Endothelial cell of umbilical vein (primary cell): ENCODE measurements around the gene PIK3C2G. TPM values are rescaled to one million over a fixed set of nuclear protein-coding genes. Genes with fewer than 3 reads are reported as not detected.

Source experiments
- BruUV-seq: library from RNA; stranded (reverse); fragments of 400-500 nt; replicated peaks from 2 replicates; lab custom pipeline; 2021; lab: Mats Ljungman, UMichigan
- CTCF ChIA-PET: fragments of 300-600, 350-600 bp; sonication (Branson Sonifier 250); formaldehyde crosslinking; loops from one replicate; lab custom pipeline; 2021; ENCODE audit warnings: antibody characterized with exemption, inconsistent platforms; lab: Charles Lee
- POLR2A ChIA-PET: fragments of 300-600, 350-600 bp; sonication (Branson Sonifier 250); formaldehyde crosslinking; loops from one replicate; lab custom pipeline; 2021; ENCODE audit warnings: antibody characterized with exemption, inconsistent platforms; lab: Charles Lee
- DNase-seq: peaks from one replicate; pipeline ENCODE4 v3.0.0-alpha.2; 2011; ENCODE audit warnings: low read depth, low spot score
- FAIRE-seq: peaks from 2 replicates; lab custom pipeline; 2011; peaks lifted over from hg19 to GRCh38; lab: Jason Lieb, UNC
- H2AFZ ChIP-seq: 2 replicates; pipeline ENCODE4 v1.6.0; 2012; ENCODE audit warnings: low read depth, low read length, control low read depth, inconsistent platforms
- H3K27ac ChIP-seq: 2 replicates; pipeline ENCODE4 v1.5.1; 2011; ENCODE audit warnings: low read depth, mild to moderate bottlenecking, control low read depth, low read length, moderate library complexity; ENCODE audit not compliant: insufficient read depth
- H3K27me3 ChIP-seq, 2 experiments: 2 replicates each; pipeline versions ENCODE4 v1.6.0 to v1.6.1; 2011; ENCODE audit warnings: low read length in 2 of 2, mixed read lengths in 1 of 2; ENCODE audit not compliant: control insufficient read depth in 2 of 2, insufficient read depth in 2 of 2
- H3K36me3 ChIP-seq, 2 experiments: 2 replicates in 1 of 2; 3 replicates in 1 of 2; pipeline ENCODE4 v1.5.1; 2011; ENCODE audit warnings: low read length in 2 of 2, mild to moderate bottlenecking in 1 of 2, moderate library complexity in 1 of 2; ENCODE audit not compliant: control insufficient read depth in 2 of 2, insufficient read depth in 2 of 2; ENCODE audit errors: extremely low read depth in 1 of 2
- H3K4me1 ChIP-seq: 3 replicates; pipeline ENCODE4 v1.5.1; 2011; ENCODE audit warnings: mild to moderate bottlenecking, low read length; ENCODE audit not compliant: control insufficient read depth, insufficient read depth; ENCODE audit errors: extremely low read depth
- H3K4me2 ChIP-seq: 2 replicates; pipeline ENCODE4 v1.6.1; 2011; ENCODE audit warnings: low read length, control low read depth, mixed read lengths; ENCODE audit not compliant: insufficient read depth
- H3K4me3 ChIP-seq, 3 experiments: fragments of 200-600 bp in 1 of 3; sonication (generic), shearing (Covaris generic) in 1 of 3; replicated peaks in 1 of 3; 2 replicates each; pipeline ENCODE4 v1.5.1; 2011 to 2016; ENCODE audit warnings: control low read depth in 3 of 3, low read length in 3 of 3, mild to moderate bottlenecking in 2 of 3, inconsistent platforms in 1 of 3, low read depth in 1 of 3, moderate library complexity in 1 of 3; ENCODE audit not compliant: insufficient read depth in 1 of 3
- H3K79me2 ChIP-seq: 2 replicates; pipeline ENCODE4 v1.6.0; 2012; ENCODE audit warnings: low read length, inconsistent platforms; ENCODE audit not compliant: control insufficient read depth, insufficient read depth
- H3K9ac ChIP-seq: replicated peaks from 2 replicates; pipeline ENCODE3; 2011; ENCODE audit warnings: low read length, control low read depth; ENCODE audit not compliant: insufficient read depth; ENCODE audit errors: extremely low read depth
- H3K9me1 ChIP-seq: replicated peaks from 3 replicates; pipeline ENCODE4 v1.6.0; 2011; ENCODE audit warnings: mild to moderate bottlenecking, low read length; ENCODE audit not compliant: control insufficient read depth, insufficient read depth; ENCODE audit errors: extremely low read depth
- H3K9me3 ChIP-seq: replicated peaks from 2 replicates; pipeline ENCODE4 v1.5.1; 2012; ENCODE audit warnings: low read length, inconsistent platforms; ENCODE audit not compliant: control insufficient read depth, insufficient read depth
- H4K20me1 ChIP-seq: replicated peaks from 2 replicates; pipeline ENCODE3; 2011; ENCODE audit warnings: mild to moderate bottlenecking, low read length; ENCODE audit not compliant: control insufficient read depth, insufficient read depth; ENCODE audit errors: extremely low read depth
- EZH2 ChIP-seq: IDR thresholded peaks from 2 replicates; pipeline ENCODE4 v1.6.1; 2012; ENCODE audit warnings: borderline replicate concordance, low read depth, mild to moderate bottlenecking, moderate library complexity, low read length, inconsistent platforms; ENCODE audit not compliant: severe bottlenecking
- FOS ChIP-seq: IDR thresholded peaks from 2 replicates; pipeline ENCODE4 v1.6.1; 2011; ENCODE audit warnings: mild to moderate bottlenecking, low read length, moderate library complexity, borderline replicate concordance; ENCODE audit not compliant: insufficient read depth
- GATA2 ChIP-seq: IDR thresholded peaks from 2 replicates; pipeline ENCODE4 v1.7.0; 2011; ENCODE audit warnings: low read depth, mild to moderate bottlenecking, moderate library complexity, mixed read lengths, low read length; ENCODE audit not compliant: insufficient read length, insufficient read depth
- JUN ChIP-seq: IDR thresholded peaks from 2 replicates; pipeline ENCODE4 v1.6.1; 2011; ENCODE audit warnings: borderline replicate concordance, low read depth; ENCODE audit not compliant: insufficient read length, insufficient read depth
- MAX ChIP-seq: IDR thresholded peaks from 2 replicates; pipeline ENCODE4 v1.6.1; 2011; ENCODE audit not compliant: insufficient read depth, insufficient read length
- MYC ChIP-seq: IDR thresholded peaks from one replicate; pipeline ENCODE4 v1.6.1; 2011; ENCODE audit warnings: mild to moderate bottlenecking, low read depth, low read length
- POLR2A ChIP-seq: IDR thresholded peaks from 2 replicates; pipeline ENCODE4 v1.6.1; 2012; ENCODE audit warnings: low read depth, mild to moderate bottlenecking, control low read depth, low read length
- POLR2AphosphoS5 ChIP-seq: IDR thresholded peaks from 2 replicates; pipeline ENCODE4 v1.6.1; 2012; ENCODE audit warnings: low read depth, mild to moderate bottlenecking, control low read depth, low read length, moderate library complexity; ENCODE audit not compliant: insufficient read depth
- dilution Hi-C: fragments of 300-500 bp; cut with MboI; formaldehyde crosslinking; loops from one replicate; pipeline ENCODE4 v1.15.0; 2019; ENCODE audit warnings: low sequenced_read_pairs; ENCODE audit not compliant: extremely low pct_ligation_motif_present
- intact Hi-C: fragments of 100-400 bp; cut with micrococcal nuclease; formaldehyde crosslinking; loops from one replicate; pipeline ENCODE4 v1.10.0; 2022
- polyA plus RNA-seq, 4 experiments: library from polyadenylated mRNA; depleted of rRNA in 3 of 4; stranded (reverse) in 3 of 4; unstranded in 1 of 4; fragments of >200 nt; gene quantifications; 2 replicates each; pipeline versions ENCODE4 v1.2.1 to v1.2.3, GENCODE V29; 2011 to 2012; ENCODE audit warnings: missing spikeins in 1 of 4
- total RNA-seq: library from RNA; stranded (reverse); gene quantifications from 2 replicates; pipeline ENCODE4 v1.2.3, GENCODE V29; 2021
- TF ChIP-seq, protein P1 (sequence below), 2 donors: IDR thresholded peaks; 1 replicate in 1 of 2; 2 replicates in 1 of 2; pipeline ENCODE4 v1.5.1; 2011; ENCODE audit warnings: low read length in 2 of 2, mild to moderate bottlenecking in 2 of 2, moderate library complexity in 2 of 2, control low read depth in 1 of 2, inconsistent platforms in 1 of 2, low read depth in 1 of 2; ENCODE audit not compliant: insufficient read depth in 1 of 2; ENCODE audit errors: extremely low read depth in 1 of 2

PIK3C2G gene
- total and polyA plus RNA-seq, 2 donors (not counting 3 experiments of a cell fraction or from before 2014, with no cell fraction given): not detected

DNA sequence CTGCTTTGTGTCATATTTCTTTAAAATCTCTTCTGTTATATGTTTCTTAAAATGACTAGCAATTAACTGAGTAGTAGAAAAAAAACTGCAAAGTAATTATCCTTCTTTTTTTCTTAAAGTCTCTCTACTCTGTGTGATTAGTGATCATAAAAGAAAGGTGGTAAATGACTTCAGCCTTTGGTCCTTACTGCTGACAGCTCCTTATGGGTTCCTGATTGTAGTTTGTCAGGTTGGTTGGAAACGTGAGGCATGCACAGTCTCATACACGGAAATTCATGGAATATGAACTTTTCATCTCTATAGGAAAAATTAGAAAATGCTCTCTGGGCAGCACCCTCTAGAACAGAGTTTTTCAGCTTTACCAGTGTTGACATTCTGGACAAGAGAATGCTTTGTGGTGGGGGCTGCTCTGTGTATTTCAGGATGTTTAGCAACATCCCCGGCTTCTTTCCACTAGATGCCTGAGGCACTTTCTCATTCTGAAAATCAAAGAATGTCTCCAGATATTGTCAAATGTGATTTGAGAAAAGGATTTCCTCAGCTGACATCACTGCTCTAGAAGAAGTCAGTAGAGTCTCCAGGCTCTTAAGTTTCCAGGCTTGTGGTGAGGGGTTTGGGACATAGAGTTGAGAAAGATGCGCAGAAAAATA lies 121.0 kb downstream of the PIK3C2G start:
- intact Hi-C loops (no loop called here), dilution Hi-C loops (no loop called here)
- H3K27ac ChIP-seq: no peak overlapping the region
- no peaks in the 10 kb centered on the region for H3K9me1 ChIP-seq
- no peaks in the 10 kb centered on the region for H3K27me3 ChIP-seq
- CTCF ChIA-PET: no interaction called here
- no peak overlapping the region for H3K4me3 ChIP-seq
- FAIRE-seq: no peak
- H2AFZ ChIP-seq: no peak overlapping the region
- POLR2A ChIA-PET: no interaction called here
- H3K9ac ChIP-seq: no peak overlapping the region
- TF ChIP-seq POLR2A: no peak
- TF ChIP-seq JUN: no peak
- no peak for TF ChIP-seq FOS
- TF ChIP-seq POLR2AphosphoS5: no peak
- TF ChIP-seq, protein P1, sequence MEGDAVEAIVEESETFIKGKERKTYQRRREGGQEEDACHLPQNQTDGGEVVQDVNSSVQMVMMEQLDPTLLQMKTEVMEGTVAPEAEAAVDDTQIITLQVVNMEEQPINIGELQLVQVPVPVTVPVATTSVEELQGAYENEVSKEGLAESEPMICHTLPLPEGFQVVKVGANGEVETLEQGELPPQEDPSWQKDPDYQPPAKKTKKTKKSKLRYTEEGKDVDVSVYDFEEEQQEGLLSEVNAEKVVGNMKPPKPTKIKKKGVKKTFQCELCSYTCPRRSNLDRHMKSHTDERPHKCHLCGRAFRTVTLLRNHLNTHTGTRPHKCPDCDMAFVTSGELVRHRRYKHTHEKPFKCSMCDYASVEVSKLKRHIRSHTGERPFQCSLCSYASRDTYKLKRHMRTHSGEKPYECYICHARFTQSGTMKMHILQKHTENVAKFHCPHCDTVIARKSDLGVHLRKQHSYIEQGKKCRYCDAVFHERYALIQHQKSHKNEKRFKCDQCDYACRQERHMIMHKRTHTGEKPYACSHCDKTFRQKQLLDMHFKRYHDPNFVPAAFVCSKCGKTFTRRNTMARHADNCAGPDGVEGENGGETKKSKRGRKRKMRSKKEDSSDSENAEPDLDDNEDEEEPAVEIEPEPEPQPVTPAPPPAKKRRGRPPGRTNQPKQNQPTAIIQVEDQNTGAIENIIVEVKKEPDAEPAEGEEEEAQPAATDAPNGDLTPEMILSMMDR (IDR thresholded peaks at IDR 0.05; ENCODE audit: extremely low read depth in 1 of 2, insufficient read depth in 1 of 2, low read depth in 1 of 2, low read length in 2 of 2): no peak
- TF ChIP-seq MYC: no peak
- no peak for TF ChIP-seq GATA2
- no peak for TF ChIP-seq MAX
- TF ChIP-seq EZH2: no peak
- H3K36me3 ChIP-seq: no peaks in the 10 kb centered on the region
- H3K4me2 ChIP-seq: no peak overlapping the region
- no peaks in the 10 kb centered on the region for H3K9me3 ChIP-seq
- BruUV-seq: no TSS peak
- H4K20me1 ChIP-seq: no peaks in the 10 kb centered on the region
- H3K4me1 ChIP-seq: no peaks in the 10 kb centered on the region
- H3K79me2 ChIP-seq: no peaks in the 10 kb centered on the region
- DNase-seq: no peak
